ENCODE measurements around the gene BAG5.
A peak's percentile ranks its signal among the peaks of the same experiment; 100 is the strongest.
"Not testable (repeated sequence)": the region's sequence is repeated elsewhere in the genome, so short reads cannot be mapped to it uniquely, and the experiment has no call there.

Gene BAG5

GRCh38 chr14:103562429-103563225, at the start of gene BAG5, which contains the start of gene COA8:
Gene BAG5, minus strand, starts transcription at chr14:103562657. Its CDS starts 1,493 bp downstream, at chr14:103561164.
Gene COA8, plus strand, starts transcription at chr14:103562960. Its CDS starts 42 bp downstream, at chr14:103563002.
- DNase-seq = peak; percentile 62

GRCh38 chr14:103611215-103611614, 48.8 kb upstream of the BAG5 start:
- DNase-seq = no peak

GRCh38 chr14:103609081-103609480, 46.6 kb upstream of the BAG5 start:
- DNase-seq = not testable (repeated sequence)

- DNase-seq = no peak
These were observed 45.4 kb upstream of the BAG5 start for GRCh38 chr14:103607822-103608221.

GRCh38 chr14:103606963-103607668, 44.7 kb upstream of the BAG5 start:
- DNase-seq = peak; percentile 66

GRCh38 chr14:103604620-103605019, 42.2 kb upstream of the BAG5 start:
- no peak for DNase-seq

GRCh38 chr14:103600503-103600902, 38.0 kb upstream of the BAG5 start:
- DNase-seq = no peak

- DNase-seq = no peak
These were observed 35.3 kb upstream of the BAG5 start for GRCh38 chr14:103597623-103598377.

GRCh38 chr14:103594265-103594664, 31.8 kb upstream of the BAG5 start:
- peak; percentile 76 for DNase-seq

GRCh38 chr14:103593577-103593976, 31.1 kb upstream of the BAG5 start:
- DNase-seq = no peak

GRCh38 chr14:103584326-103584915, 22.0 kb upstream of the BAG5 start:
- no peak for DNase-seq

- DNase-seq = no peak
These were observed 19.7 kb upstream of the BAG5 start for GRCh38 chr14:103581954-103582703.

- DNase-seq = no peak
These were observed 18.7 kb upstream of the BAG5 start for GRCh38 chr14:103581206-103581605.

- DNase-seq = no peak
These were observed 16.1 kb upstream of the BAG5 start for GRCh38 chr14:103578401-103579075.

- peak; percentile 15 for DNase-seq
These were observed 14.0 kb upstream of the BAG5 start for GRCh38 chr14:103576371-103577024.

- no peak for DNase-seq
These were observed 12.3 kb upstream of the BAG5 start for GRCh38 chr14:103574707-103575285.

GRCh38 chr14:103574104-103574503, 11.6 kb upstream of the BAG5 start:
- no peak for DNase-seq

- DNase-seq = no peak
These were observed 7.0 kb upstream of the BAG5 start for GRCh38 chr14:103569408-103569807.

- DNase-seq = no peak
These were observed 6.5 kb upstream of the BAG5 start for GRCh38 chr14:103568952-103569351.

GRCh38 chr14:103563844-103564505, 1.5 kb upstream of the BAG5 start:
- no peak for DNase-seq
